Measurements from ENCODE around the gene B3GNT2. TPM values are rescaled to one million over a fixed set of nuclear protein-coding genes. Genes with fewer than 3 reads are reported as not detected.

Gene B3GNT2
- total and polyA plus RNA-seq, 2 donors (not counting 3 experiments of a cell fraction or from before 2014, with no cell fraction given): 9.5 to 21.2 TPM

DNA sequence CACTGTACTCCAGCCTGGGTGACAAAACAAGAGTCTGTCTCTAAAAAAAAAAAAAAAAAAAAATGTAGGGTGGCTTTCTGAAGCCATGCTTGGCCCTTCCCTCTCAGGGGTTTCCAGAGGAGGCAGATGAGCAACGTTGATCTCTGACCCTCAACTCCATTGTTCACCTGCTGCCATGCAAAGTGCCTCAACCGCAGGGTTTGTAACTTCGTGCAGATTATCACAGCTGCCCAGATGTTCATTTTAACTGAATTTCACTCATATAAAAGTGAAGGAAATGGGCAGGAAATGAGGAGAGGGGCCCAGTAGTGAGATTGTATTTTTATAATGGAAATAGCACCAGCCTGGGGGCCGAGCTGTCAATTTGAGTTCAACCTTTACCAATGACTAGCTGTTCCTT is 14.9 kb upstream of the B3GNT2 start:
- ChIA-PET CTCF (interaction anchor here (0.6 to 1.0 kb wide), 2 partner anchors 31 to 171 kb away, joined by 3 read pairs; no protein-coding TSS in a partner anchor), POLR2A (interaction anchor here (0.7 kb wide), 1 partner anchor 229 kb away, joined by 4 read pairs; no protein-coding TSS in a partner anchor)
- no peak overlapping the region for H3K4me3 ChIP-seq (replicated peaks in 1 of 3; ENCODE audit: insufficient read depth in 1 of 3, low read depth in 1 of 3, low read length in 3 of 3)
- H3K27ac ChIP-seq (ENCODE audit: insufficient read depth, low read depth, low read length): no peak overlapping the region
- intact Hi-C loops (cut with micrococcal nuclease) (no loop called here), dilution Hi-C loops (cut with MboI; ENCODE audit: extremely low pct_ligation_motif_present, low sequenced_read_pairs) (no loop called here)
- DNase-seq (ENCODE audit: low read depth, low spot score) (no peak), FAIRE-seq (no peak)
- H3K79me2 ChIP-seq (ENCODE audit: control insufficient read depth, insufficient read depth, low read length): no peaks in the 10 kb centered on the region
- H3K36me3 ChIP-seq (ENCODE audit: control insufficient read depth in 2 of 2, extremely low read depth in 1 of 2, insufficient read depth in 2 of 2, low read length in 2 of 2): no peaks in the 10 kb centered on the region
- no peaks in the 10 kb centered on the region for H3K4me1 ChIP-seq (ENCODE audit: control insufficient read depth, extremely low read depth, insufficient read depth, low read length)
- H3K9ac ChIP-seq (replicated peaks; ENCODE audit: extremely low read depth, insufficient read depth, low read length): no peak overlapping the region
- H3K27me3 ChIP-seq (ENCODE audit: control insufficient read depth in 2 of 2, insufficient read depth in 2 of 2, low read length in 2 of 2): peaks cover 0 to 7% of the 10 kb centered on the region in 2 experiments
- BruUV-seq (replicated peaks): no TSS peak
- no peaks in the 10 kb centered on the region for H4K20me1 ChIP-seq (replicated peaks; ENCODE audit: control insufficient read depth, extremely low read depth, insufficient read depth, low read length)
- H3K9me1 ChIP-seq (replicated peaks; ENCODE audit: control insufficient read depth, extremely low read depth, insufficient read depth, low read length): no peaks in the 10 kb centered on the region
- TF ChIP-seq MAX (IDR thresholded peaks at IDR 0.05; ENCODE audit: insufficient read depth, insufficient read length) (no peak), POLR2A (IDR thresholded peaks at IDR 0.05; ENCODE audit: low read depth, low read length) (no peak), FOS (IDR thresholded peaks at IDR 0.05; ENCODE audit: borderline replicate concordance, insufficient read depth, low read length) (no peak), MYC (IDR thresholded peaks at IDR 0.05; ENCODE audit: low read depth, low read length) (no peak), POLR2AphosphoS5 (IDR thresholded peaks at IDR 0.05; ENCODE audit: insufficient read depth, low read depth, low read length) (no peak)
- H3K4me2 ChIP-seq (ENCODE audit: insufficient read depth, low read length): no peak overlapping the region
- no peak overlapping the region for H2AFZ ChIP-seq (ENCODE audit: low read depth, low read length)
- no peaks in the 10 kb centered on the region for H3K9me3 ChIP-seq (replicated peaks; ENCODE audit: control insufficient read depth, insufficient read depth, low read length)

- dilution Hi-C loops (cut with MboI; ENCODE audit: extremely low pct_ligation_motif_present, low sequenced_read_pairs): no loop called here
- FAIRE-seq: no peak
Measured at GRCh38 chr2:62181843-62182242, 14.1 kb upstream of the B3GNT2 start.

More at GRCh38 chr2:62181843-62182242, 14.1 kb upstream of the B3GNT2 start:
- no peaks in the 10 kb centered on the region for H3K9me1 ChIP-seq (replicated peaks; ENCODE audit: control insufficient read depth, extremely low read depth, insufficient read depth, low read length)
- ChIA-PET CTCF (interaction anchor here (1.0 kb wide), 1 partner anchor 32 kb away, joined by 3 read pairs; no protein-coding TSS in a partner anchor), POLR2A (no interaction called here)
- DNase-seq (ENCODE audit: low read depth, low spot score): no peak
- H3K79me2 ChIP-seq (ENCODE audit: control insufficient read depth, insufficient read depth, low read length): no peaks in the 10 kb centered on the region
- H2AFZ ChIP-seq (ENCODE audit: low read depth, low read length): no peak overlapping the region
- H4K20me1 ChIP-seq (replicated peaks; ENCODE audit: control insufficient read depth, extremely low read depth, insufficient read depth, low read length): no peaks in the 10 kb centered on the region
- H3K9ac ChIP-seq (replicated peaks; ENCODE audit: extremely low read depth, insufficient read depth, low read length): no peak overlapping the region
- H3K36me3 ChIP-seq (ENCODE audit: control insufficient read depth in 2 of 2, extremely low read depth in 1 of 2, insufficient read depth in 2 of 2, low read length in 2 of 2): no peaks in the 10 kb centered on the region
- peaks cover 0 to 10% of the 10 kb centered on the region in 2 experiments for H3K27me3 ChIP-seq (ENCODE audit: control insufficient read depth in 2 of 2, insufficient read depth in 2 of 2, low read length in 2 of 2)
- no peak overlapping the region for H3K4me2 ChIP-seq (ENCODE audit: insufficient read depth, low read length)
- TF ChIP-seq JUN (IDR thresholded peaks at IDR 0.05; ENCODE audit: borderline replicate concordance, insufficient read depth, insufficient read length, low read depth): no peak
- no peak for TF ChIP-seq GATA2 (IDR thresholded peaks at IDR 0.05; ENCODE audit: insufficient read depth, insufficient read length, low read depth, low read length)
- no peak for TF ChIP-seq MAX (IDR thresholded peaks at IDR 0.05; ENCODE audit: insufficient read depth, insufficient read length)
- TF ChIP-seq POLR2A (IDR thresholded peaks at IDR 0.05; ENCODE audit: low read depth, low read length): no peak
- no peak for TF ChIP-seq MYC (IDR thresholded peaks at IDR 0.05; ENCODE audit: low read depth, low read length)
- TF ChIP-seq CTCF (IDR thresholded peaks at IDR 0.05; ENCODE audit: extremely low read depth in 1 of 2, insufficient read depth in 1 of 2, low read depth in 1 of 2, low read length in 2 of 2): no peak
- no peak for TF ChIP-seq EZH2 (IDR thresholded peaks at IDR 0.05; ENCODE audit: borderline replicate concordance, low read depth, low read length, severe bottlenecking)
- TF ChIP-seq POLR2AphosphoS5 (IDR thresholded peaks at IDR 0.05; ENCODE audit: insufficient read depth, low read depth, low read length): no peak
- TF ChIP-seq FOS (IDR thresholded peaks at IDR 0.05; ENCODE audit: borderline replicate concordance, insufficient read depth, low read length): no peak
- no TSS peak for BruUV-seq (replicated peaks)
- intact Hi-C loops (cut with micrococcal nuclease): no loop called here
- no peak overlapping the region for H3K4me3 ChIP-seq (replicated peaks in 1 of 3; ENCODE audit: insufficient read depth in 1 of 3, low read depth in 1 of 3, low read length in 3 of 3)
- no peaks in the 10 kb centered on the region for H3K9me3 ChIP-seq (replicated peaks; ENCODE audit: control insufficient read depth, insufficient read depth, low read length)
- no peak overlapping the region for H3K27ac ChIP-seq (ENCODE audit: insufficient read depth, low read depth, low read length)
- H3K4me1 ChIP-seq (ENCODE audit: control insufficient read depth, extremely low read depth, insufficient read depth, low read length): no peaks in the 10 kb centered on the region
